Common myeloid progenitor, CD34-positive (primary cell): ENCODE measurements around the gene MATN1.

Source experiments
- CTCF ChIA-PET: fragments of 350-600 bp; sonication (Branson Sonifier 250); formaldehyde crosslinking; loops from one replicate; lab custom pipeline; 2021; ENCODE audit warnings: antibody characterized with exemption; lab: Charles Lee
- POLR2A ChIA-PET: fragments of 350-600 bp; sonication (Branson Sonifier 250); formaldehyde crosslinking; loops from one replicate; lab custom pipeline; 2021; ENCODE audit warnings: antibody characterized with exemption; lab: Charles Lee
- DNase-seq, 3 donors: peaks; one replicate each; pipeline versions ENCODE4 v3.0.0 to v3.0.0-alpha.2; 2013
- H3K27ac ChIP-seq, 2 experiments: 1 replicate in 1 of 2; 2 replicates in 1 of 2; pipeline ENCODE4 v1.7.0; 2013; ENCODE audit warnings: inconsistent platforms in 2 of 2, low read length in 2 of 2, mild to moderate bottlenecking in 2 of 2, low read depth in 1 of 2, moderate library complexity in 1 of 2; ENCODE audit not compliant: severe bottlenecking in 2 of 2, insufficient read depth in 1 of 2, poor library complexity in 1 of 2
- H3K27me3 ChIP-seq, 5 experiments: replicated peaks in 2 of 5; 1 replicate in 3 of 5; 2 replicates in 2 of 5; pipeline versions ENCODE4 v1.6.1 to v1.7.0; 2013; ENCODE audit warnings: low read length in 4 of 5, mild to moderate bottlenecking in 2 of 5, moderate library complexity in 2 of 5, inconsistent platforms in 1 of 5; ENCODE audit not compliant: insufficient read depth in 5 of 5, control insufficient read depth in 4 of 5
- H3K36me3 ChIP-seq, 4 experiments: 1 replicate in 2 of 4; 2 replicates in 2 of 4; pipeline versions ENCODE4 v1.6.1 to v1.7.0; 2013; ENCODE audit warnings: low read length in 3 of 4, control low read depth in 1 of 4, mild to moderate bottlenecking in 1 of 4; ENCODE audit not compliant: control insufficient read depth in 4 of 4, insufficient read depth in 4 of 4
- H3K4me1 ChIP-seq, 4 experiments: 1 replicate in 3 of 4; 2 replicates in 1 of 4; pipeline versions ENCODE4 v1.6.1 to v1.7.1; 2013; ENCODE audit warnings: low read length in 3 of 4, mild to moderate bottlenecking in 3 of 4, control low read depth in 1 of 4, inconsistent platforms in 1 of 4, moderate library complexity in 1 of 4; ENCODE audit not compliant: control insufficient read depth in 4 of 4, insufficient read depth in 4 of 4; ENCODE audit errors: control extremely low read depth in 1 of 4
- H3K4me3 ChIP-seq, 7 experiments: 1 replicate in 4 of 7; 2 replicates in 3 of 7; pipeline versions ENCODE4 v1.5.1 to v1.7.0; 2013; ENCODE audit warnings: mild to moderate bottlenecking in 7 of 7, low read length in 6 of 7, moderate library complexity in 6 of 7, inconsistent platforms in 2 of 7, low read depth in 2 of 7, control low read depth in 1 of 7; ENCODE audit not compliant: insufficient read depth in 4 of 7, control insufficient read depth in 1 of 7; ENCODE audit errors: extremely low read depth in 1 of 7
- H3K9me3 ChIP-seq, 5 experiments: 1 replicate in 4 of 5; 2 replicates in 1 of 5; pipeline versions ENCODE4 v1.6.1 to v1.7.1; 2013; ENCODE audit warnings: low read length in 4 of 5, mild to moderate bottlenecking in 2 of 5, inconsistent platforms in 1 of 5, low read depth in 1 of 5, moderate library complexity in 1 of 5; ENCODE audit not compliant: control insufficient read depth in 4 of 5, insufficient read depth in 2 of 5; ENCODE audit errors: control extremely low read depth in 1 of 5
- WGBS: methylation state at CpG from one replicate; pipeline ENCODE4 v1.1.5; 2013; ENCODE audit not compliant: insufficient coverage; 5-methylcytosine and 5-hydroxymethylcytosine counted together

MATN1 gene

DNA sequence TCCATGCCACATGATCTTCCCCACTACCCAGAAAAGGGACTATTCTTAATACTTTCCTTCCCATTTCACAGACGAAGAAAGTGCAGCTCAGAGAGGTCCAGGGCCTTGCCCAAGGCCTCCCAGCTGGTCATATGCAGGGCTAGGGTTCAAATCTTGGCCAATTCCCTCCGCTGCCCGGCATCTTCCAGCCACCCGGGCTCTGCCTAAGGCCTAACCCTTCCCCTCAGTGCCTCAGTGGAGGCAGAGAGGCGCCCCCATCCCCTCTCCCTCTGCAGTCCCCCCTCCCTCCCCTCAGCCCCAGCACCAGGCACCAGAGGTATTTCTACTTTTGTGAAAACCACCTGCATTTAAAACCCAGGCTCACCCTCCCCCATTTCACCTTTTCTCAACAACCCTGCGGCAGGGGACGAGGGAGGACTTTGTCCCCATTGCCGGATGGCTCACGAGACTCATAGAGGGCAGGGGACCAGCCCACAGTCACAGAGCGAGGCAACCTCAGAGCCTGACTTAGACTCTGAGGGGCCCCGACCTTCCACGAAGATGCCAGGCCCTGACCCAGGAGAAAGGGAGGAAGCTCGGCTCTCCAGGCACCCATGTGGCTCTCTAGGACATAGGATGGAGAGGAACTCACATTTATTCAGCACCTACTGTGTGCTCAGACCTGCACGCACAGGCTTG, 21.9 kb upstream of the MATN1 start:
- Histone ChIP-seq H3K36me3 (peaks cover 0 to 59% (median 28%) of the 10 kb centered on the region in 4 experiments), H3K4me3 (peak overlapping the region in 1 of 7 experiments; percentile 44), H3K9me3 (no peaks in the 10 kb centered on the region), H3K27me3 (no peaks in the 10 kb centered on the region), H3K4me1 (peaks cover 26 to 98% (median 97%) of the 10 kb centered on the region in 4 experiments), H3K27ac (peak overlapping the region; percentile 5 to 51)
- ChIA-PET CTCF (interaction anchor here (1.0 to 8.4 kb wide), 8 partner anchors 13 to 37 kb away, joined by 3 to 152 read pairs (median 5); partner anchors contain the start of genes LAPTM5 and MATN1), POLR2A (interaction anchor here (3.0 to 8.1 kb wide), 3 partner anchors 11 to 33 kb away, joined by 10 to 92 read pairs (median 19); partner anchors contain the start of gene LAPTM5)
- 82% methylated on average over 9 of the region's 14 CpGs for WGBS
- DNase-seq, result no peak

- H3K27ac ChIP-seq, result peak overlapping the region in 1 of 2 experiments; percentile 56
- peaks cover 18 to 98% (median 94%) of the 10 kb centered on the region in 4 experiments for H3K4me1 ChIP-seq
- peaks cover 9 to 60% (median 34%) of the 10 kb centered on the region in 4 experiments for H3K36me3 ChIP-seq
- POLR2A ChIA-PET, result interaction anchor here (0.7 to 8.1 kb wide), 5 partner anchors 11 to 1832 kb away, joined by 4 to 92 read pairs (median 19); partner anchors contain the start of gene LAPTM5
- 66% methylated on average over 5 of the region's 7 CpGs for WGBS
- H3K4me3 ChIP-seq, result peak overlapping the region in 2 of 7 experiments; percentile 0 to 20
- no peaks in the 10 kb centered on the region for H3K27me3 ChIP-seq
- H3K9me3 ChIP-seq, result no peaks in the 10 kb centered on the region
- CTCF ChIA-PET, result interaction anchor here (0.8 to 8.4 kb wide), 14 partner anchors 12 to 170 kb away, joined by 3 to 152 read pairs (median 5); partner anchors contain the start of genes LAPTM5 and MATN1
- DNase-seq, result peak in 2 of 3 donors; percentile 54 to 59
Measured at GRCh38 chr1:30744060-30744756, 20.8 kb upstream of the MATN1 start.

DNA sequence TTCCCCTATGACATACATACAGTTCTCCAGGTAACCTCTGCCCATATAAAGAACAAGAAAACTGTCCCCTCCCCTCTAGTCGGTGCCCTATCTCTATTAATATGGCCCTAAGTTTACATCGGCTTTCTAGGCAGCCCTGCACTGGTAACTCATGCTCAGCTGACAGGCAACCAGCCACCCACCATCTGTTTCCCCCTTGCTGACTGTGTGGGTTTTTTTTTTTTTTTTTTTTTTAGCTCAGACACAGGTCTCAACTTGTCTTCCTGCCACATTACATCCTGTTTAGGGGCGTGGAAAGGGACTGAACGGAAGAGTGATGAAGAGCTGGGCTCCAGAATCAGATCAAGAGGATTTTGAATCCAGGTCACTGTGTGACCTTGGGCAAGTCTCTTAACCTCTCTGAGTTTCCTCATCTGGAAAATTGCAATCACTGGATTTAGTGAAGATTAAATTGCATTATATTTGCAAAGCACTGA, 20.2 kb upstream of the MATN1 start:
- Histone ChIP-seq H3K4me1 (peaks cover 14 to 98% (median 93%) of the 10 kb centered on the region in 4 experiments), H3K9me3 (no peaks in the 10 kb centered on the region), H3K36me3 (peaks cover 14 to 61% (median 38%) of the 10 kb centered on the region in 4 experiments), H3K27me3 (no peaks in the 10 kb centered on the region), H3K27ac (peak overlapping the region in 1 of 2 experiments; percentile 56), H3K4me3 (peak overlapping the region in 2 of 7 experiments; percentile 0 to 20)
- DNase-seq, result peak; percentile 90 to 98 (median 97)
- CTCF ChIA-PET, result interaction anchor here (0.8 to 8.4 kb wide), 13 partner anchors 11 to 170 kb away, joined by 3 to 152 read pairs (median 5); partner anchors contain the start of gene LAPTM5
- POLR2A ChIA-PET, result interaction anchor here (0.7 to 8.1 kb wide), 5 partner anchors 11 to 1832 kb away, joined by 4 to 92 read pairs (median 19); partner anchors contain the start of gene LAPTM5
- 0% methylated on average over 1 of the region's 4 CpGs for WGBS

GRCh38 chr1:30742963-30743559, 19.7 kb upstream of the MATN1 start:
- Histone ChIP-seq H3K36me3 (peaks cover 18 to 61% (median 41%) of the 10 kb centered on the region in 4 experiments), H3K9me3 (peaks cover 0 to 2% (median 0%) of the 10 kb centered on the region in 5 experiments), H3K4me1 (peaks cover 14 to 94% (median 89%) of the 10 kb centered on the region in 4 experiments), H3K27ac (no peak overlapping the region), H3K27me3 (no peaks in the 10 kb centered on the region), H3K4me3 (no peak overlapping the region)
- POLR2A ChIA-PET, result interaction anchor here (2.5 to 8.1 kb wide), 5 partner anchors 10 to 36 kb away, joined by 10 to 92 read pairs (median 19); partner anchors contain the start of gene LAPTM5
- WGBS, result 100% methylated on average over 2 of the region's 3 CpGs
- CTCF ChIA-PET, result interaction anchor here (0.7 to 8.4 kb wide), 12 partner anchors 10 to 169 kb away, joined by 4 to 152 read pairs (median 6); partner anchors contain the start of gene LAPTM5
- DNase-seq, result no peak

GRCh38 chr1:30742300-30742962, 19.0 kb upstream of the MATN1 start:
- H3K4me3 ChIP-seq, result no peak overlapping the region
- H3K36me3 ChIP-seq, result peaks cover 22 to 61% (median 43%) of the 10 kb centered on the region in 4 experiments
- no peaks in the 10 kb centered on the region for H3K27me3 ChIP-seq
- ChIA-PET POLR2A (interaction anchor here (2.5 to 8.1 kb wide), 3 partner anchors 10 to 36 kb away, joined by 15 to 92 read pairs (median 27); partner anchors contain the start of gene LAPTM5), CTCF (interaction anchor here (0.7 to 8.4 kb wide), 7 partner anchors 10 to 40 kb away, joined by 4 to 152 read pairs (median 11); partner anchors contain the start of gene LAPTM5)
- H3K4me1 ChIP-seq, result peaks cover 14 to 88% (median 83%) of the 10 kb centered on the region in 4 experiments
- peak overlapping the region in 1 of 2 experiments; percentile 67 for H3K27ac ChIP-seq
- DNase-seq, result no peak
- H3K9me3 ChIP-seq, result peaks cover 0 to 2% (median 0%) of the 10 kb centered on the region in 5 experiments
- 98% methylated on average over 6 of the region's 11 CpGs for WGBS
